Subcutaneous adipose tissue (tissue), 4 donors: ENCODE data around the gene DCAF6. TPM values are rescaled to one million over a fixed set of nuclear protein-coding genes. Genes with fewer than 3 reads are reported as not detected.

ENCODE experiments used
- total RNA-seq, 4 donors: library from RNA; depleted of rRNA; stranded (reverse); fragments of >200 nt; gene quantifications; one replicate each; pipeline ENCODE4 v1.1.0, GENCODE V29; 2016
- TF ChIP-seq, protein P1 (sequence below): fragments of 450-650 bp; IDR thresholded peaks from one replicate; pipeline ENCODE4 v1.5.1; 2016; ENCODE audit warnings: low read depth, mild to moderate bottlenecking, control low read depth, antibody characterized with exemption, moderate library complexity

The DCAF6 gene
- total RNA-seq, 4 donors from 2014 or later, result 94.4 to 116 (median 99.8) TPM

DNA sequence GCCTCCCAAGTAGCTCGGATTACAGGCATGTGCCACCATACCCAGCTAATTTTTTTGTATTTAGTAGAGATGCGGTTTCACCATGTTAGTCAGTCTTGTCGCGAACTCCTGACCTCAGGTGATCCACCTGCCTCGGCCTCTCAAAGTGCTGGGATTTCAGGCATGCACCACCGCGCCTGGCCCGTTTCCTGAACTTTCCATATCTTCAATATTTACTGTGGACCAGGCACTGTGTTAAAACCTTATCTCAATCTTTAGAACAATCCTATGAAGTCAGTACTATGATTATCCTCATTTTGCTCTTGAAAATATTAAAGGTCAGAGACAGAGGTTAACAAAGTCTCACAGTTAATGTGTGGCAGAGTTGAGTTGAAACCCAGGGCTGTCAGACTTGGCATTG lies 20.9 kb upstream of the DCAF6 start:
- TF ChIP-seq, protein P1, sequence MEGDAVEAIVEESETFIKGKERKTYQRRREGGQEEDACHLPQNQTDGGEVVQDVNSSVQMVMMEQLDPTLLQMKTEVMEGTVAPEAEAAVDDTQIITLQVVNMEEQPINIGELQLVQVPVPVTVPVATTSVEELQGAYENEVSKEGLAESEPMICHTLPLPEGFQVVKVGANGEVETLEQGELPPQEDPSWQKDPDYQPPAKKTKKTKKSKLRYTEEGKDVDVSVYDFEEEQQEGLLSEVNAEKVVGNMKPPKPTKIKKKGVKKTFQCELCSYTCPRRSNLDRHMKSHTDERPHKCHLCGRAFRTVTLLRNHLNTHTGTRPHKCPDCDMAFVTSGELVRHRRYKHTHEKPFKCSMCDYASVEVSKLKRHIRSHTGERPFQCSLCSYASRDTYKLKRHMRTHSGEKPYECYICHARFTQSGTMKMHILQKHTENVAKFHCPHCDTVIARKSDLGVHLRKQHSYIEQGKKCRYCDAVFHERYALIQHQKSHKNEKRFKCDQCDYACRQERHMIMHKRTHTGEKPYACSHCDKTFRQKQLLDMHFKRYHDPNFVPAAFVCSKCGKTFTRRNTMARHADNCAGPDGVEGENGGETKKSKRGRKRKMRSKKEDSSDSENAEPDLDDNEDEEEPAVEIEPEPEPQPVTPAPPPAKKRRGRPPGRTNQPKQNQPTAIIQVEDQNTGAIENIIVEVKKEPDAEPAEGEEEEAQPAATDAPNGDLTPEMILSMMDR, result no peak

DNA sequence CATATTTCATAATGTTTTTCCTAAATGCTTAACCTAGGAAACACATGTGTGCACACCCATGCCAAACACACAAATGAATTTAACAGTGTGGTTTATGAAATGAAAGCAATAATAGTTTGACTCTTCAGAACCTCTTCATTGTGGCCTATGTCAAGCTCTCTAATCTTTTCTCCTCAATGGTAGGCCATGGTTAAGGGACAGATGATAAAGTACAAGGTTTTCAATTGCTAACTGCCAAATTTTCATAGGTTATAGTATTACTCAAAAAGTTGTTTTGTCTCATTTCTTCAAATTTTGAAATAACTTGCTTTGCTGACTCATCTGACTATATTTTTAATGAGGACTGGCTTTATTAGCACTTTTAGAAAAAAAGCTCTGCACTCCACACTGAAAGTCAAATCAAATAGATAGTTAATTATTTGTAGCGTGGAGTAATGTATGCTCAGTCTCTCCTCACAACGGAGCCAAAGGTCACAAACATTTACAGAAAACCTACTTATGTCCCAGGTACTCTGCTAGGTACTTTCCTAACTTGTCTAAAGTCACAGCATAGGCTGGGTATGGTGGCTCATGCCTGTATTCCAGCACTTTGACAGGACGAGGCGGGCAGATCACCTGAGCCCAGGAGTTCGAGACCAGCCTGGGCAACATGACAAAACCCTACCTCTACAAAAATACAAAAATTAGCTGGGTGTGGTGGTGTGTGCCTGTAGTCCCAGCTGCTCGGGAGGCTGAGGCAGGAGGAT lies 19.5 kb upstream of the DCAF6 start:
- TF ChIP-seq, protein P1, result no peak

DNA sequence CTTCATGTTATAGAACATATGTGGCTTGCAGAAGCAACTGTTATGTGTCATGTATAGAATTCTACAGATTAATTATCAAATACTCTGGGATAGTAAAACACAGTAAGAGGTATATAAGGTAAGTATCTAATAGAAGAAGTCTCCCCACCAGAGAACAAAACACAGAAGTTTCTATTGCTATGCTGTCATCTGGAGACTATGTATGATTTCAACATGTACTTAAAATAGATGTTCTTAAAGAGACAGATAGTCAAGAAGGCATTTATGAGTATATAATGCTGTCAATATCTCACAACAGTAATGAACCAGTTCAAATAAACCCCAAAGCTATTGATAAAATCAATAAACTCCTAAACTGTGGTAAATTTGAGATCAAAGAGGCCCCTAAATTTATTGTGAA lies 14.5 kb upstream of the DCAF6 start:
- TF ChIP-seq, protein P1, result no peak

DNA sequence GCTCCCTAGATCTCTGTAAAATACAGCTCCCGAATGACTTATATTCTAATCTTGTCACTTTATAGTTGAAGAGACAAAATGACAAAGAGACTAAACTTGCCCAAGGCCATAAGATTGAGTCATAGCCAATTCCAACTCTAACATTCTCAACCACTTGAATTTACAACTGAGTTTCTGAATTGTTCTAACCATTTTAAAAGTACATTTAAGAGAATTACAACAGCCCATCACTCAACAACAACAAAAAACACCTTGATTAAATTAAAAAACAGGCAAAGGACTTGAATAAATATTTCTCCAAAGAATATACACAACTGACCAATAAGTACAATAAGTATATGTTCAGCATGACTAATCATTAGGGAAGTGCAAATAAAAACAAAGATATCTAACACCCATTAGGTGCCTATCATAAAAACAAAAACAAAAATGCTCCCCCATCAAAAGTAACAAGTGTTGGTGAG lies 13.8 kb upstream of the DCAF6 start:
- TF ChIP-seq, protein P1, result no peak

DNA sequence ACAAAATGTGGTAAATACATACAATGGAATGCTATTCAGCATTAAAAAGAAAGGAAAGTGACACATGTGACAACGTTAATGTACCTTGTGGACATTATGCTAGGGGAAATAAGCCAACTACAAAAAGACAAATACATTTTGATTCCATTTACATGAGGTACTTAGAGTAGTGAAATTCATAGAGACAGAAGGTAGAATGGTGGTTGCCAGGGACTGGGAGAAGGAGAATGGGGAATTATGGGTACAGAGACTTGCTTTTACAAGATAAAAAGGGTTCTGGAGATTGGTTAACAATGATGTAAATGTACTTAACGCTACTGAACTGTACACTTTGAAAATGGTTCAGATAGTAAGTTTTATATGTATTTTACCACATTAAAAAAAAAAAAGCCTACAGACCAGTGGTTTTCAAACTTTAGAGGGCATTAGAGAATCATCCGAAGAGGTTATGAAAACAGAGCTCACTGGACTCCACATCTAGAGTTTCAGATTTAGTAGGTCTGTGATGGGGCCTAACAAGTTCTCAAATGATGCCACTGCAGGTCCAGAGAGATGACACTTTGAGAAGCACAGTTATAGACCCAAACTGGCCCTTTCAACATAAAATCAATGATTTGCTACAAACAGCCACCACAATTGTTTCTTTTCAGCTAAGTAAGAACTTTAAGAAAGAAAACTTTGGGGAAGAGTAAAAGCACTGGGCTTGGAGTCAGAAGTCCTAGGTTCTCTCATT lies 13.0 kb upstream of the DCAF6 start:
- TF ChIP-seq, protein P1, result no peak

DNA sequence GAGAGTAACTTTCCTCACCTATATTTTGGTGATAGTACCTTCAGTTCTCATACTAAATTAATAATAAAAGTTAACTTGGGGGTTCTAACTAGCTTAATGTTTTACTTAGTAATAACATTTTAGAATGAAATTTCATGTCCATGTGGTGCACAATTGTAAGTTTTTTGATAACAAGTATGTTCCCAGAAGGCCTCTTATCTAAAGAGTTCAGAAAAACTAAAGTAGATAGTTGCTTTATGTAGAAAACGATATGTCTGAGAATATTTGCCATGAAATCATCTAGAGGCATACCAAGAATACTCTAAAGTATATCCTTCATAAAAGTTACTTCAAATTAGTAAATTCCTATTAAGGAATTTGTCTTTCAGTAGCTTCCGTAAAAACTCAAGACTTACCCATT lies 12.4 kb upstream of the DCAF6 start:
- TF ChIP-seq, protein P1, result no peak

DNA sequence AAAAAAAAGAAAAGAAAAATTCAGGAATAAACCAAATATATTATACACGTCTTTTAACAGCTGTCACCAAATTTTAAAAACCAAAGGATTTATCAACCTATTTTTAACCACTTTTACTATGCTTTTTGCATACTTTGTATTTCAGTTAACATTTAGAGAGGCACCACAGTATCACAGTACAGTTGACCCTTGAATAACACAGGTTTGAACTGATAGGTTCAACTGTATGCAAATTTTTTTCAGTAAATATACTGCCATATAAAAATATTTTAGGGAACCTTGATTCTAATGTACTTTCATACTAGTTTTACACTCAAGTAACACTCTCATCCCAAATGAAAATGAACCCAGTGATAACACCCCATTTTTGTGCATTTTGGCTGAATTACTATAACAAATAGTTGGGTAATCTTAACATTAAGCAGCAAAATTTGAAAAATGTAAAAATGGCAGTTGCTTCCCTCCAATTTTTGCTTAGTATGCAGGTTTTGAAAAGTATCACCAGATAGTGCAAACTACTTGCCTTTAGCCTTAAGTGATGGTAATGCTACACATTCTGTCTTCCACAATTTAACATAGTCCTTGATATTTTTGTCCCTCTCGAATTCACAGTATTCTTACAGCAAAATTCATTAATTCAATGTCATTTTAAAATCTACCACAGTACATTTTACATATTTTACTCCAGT lies 11.8 kb upstream of the DCAF6 start:
- TF ChIP-seq, protein P1, result no peak
